Body of pancreas (tissue), 4 donors: ENCODE data around the gene KRTAP4-12.
"Not testable (repeated sequence)": the region's sequence is repeated elsewhere in the genome, so short reads cannot be mapped to it uniquely, and the experiment has no call there.

Experiments used
- POLR2A ChIP-seq, 3 donors: fragments of 450-650 bp; IDR thresholded peaks; one replicate each; pipeline ENCODE4 v1.6.1; 2016; ENCODE audit warnings: antibody characterized with exemption in 3 of 3, mild to moderate bottlenecking in 2 of 3
- TF ChIP-seq, protein P1 (sequence below), 7 experiments: fragments of 450-650 bp in 4 of 7; fragments of 200-600 bp in 3 of 7; sonication (generic) in 3 of 7; IDR thresholded peaks; one replicate each; pipeline ENCODE4 v1.5.1; 2016 to 2019; ENCODE audit warnings: antibody characterized with exemption in 7 of 7

- TF ChIP-seq, protein P1, sequence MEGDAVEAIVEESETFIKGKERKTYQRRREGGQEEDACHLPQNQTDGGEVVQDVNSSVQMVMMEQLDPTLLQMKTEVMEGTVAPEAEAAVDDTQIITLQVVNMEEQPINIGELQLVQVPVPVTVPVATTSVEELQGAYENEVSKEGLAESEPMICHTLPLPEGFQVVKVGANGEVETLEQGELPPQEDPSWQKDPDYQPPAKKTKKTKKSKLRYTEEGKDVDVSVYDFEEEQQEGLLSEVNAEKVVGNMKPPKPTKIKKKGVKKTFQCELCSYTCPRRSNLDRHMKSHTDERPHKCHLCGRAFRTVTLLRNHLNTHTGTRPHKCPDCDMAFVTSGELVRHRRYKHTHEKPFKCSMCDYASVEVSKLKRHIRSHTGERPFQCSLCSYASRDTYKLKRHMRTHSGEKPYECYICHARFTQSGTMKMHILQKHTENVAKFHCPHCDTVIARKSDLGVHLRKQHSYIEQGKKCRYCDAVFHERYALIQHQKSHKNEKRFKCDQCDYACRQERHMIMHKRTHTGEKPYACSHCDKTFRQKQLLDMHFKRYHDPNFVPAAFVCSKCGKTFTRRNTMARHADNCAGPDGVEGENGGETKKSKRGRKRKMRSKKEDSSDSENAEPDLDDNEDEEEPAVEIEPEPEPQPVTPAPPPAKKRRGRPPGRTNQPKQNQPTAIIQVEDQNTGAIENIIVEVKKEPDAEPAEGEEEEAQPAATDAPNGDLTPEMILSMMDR (IDR thresholded peaks at IDR 0.05), result not testable (repeated sequence)
- not testable (repeated sequence) for TF ChIP-seq POLR2A (IDR thresholded peaks at IDR 0.05)
These were observed 18.6 kb downstream of the KRTAP4-12 start, which contains the start of gene KRTAP4-9 for GRCh38 chr17:41105347-41105746.
